ENCODE data around the gene FANK1.
"Not testable (repeated sequence)": the region's sequence is repeated elsewhere in the genome, so short reads cannot be mapped to it uniquely, and the experiment has no call there.

FANK1 gene

DNA sequence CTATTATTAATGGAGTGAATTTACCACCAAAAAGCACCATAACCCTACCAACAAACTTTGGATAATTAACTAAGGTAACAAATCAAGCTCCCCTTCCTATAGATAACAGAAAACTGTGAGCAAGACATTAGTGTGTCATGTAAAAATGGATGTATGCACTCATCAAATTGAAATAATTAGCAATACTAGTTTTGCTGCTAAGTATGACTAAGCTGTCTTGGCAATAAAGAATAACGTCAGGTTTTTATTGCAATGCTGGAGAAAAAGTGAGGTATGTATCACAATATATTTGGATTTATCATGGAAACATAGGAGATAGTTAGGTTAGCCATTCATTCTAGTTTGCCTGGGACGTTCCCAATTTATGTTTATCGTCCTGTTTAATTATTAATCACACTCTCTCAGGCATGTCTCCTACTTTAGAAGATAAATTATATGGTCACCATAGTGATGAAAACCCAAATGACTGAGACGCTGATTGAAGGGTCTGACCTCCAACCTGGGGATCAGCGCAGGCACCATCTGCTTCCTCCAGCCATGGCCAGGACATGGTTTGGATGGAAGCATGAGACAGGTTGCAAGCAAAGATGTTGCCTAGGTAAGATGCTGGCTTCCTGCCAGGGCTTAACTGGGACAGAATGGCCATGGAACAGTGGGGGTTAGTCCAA, 125.6 kb downstream of the FANK1 start:
- DNase-seq (ENCODE audit: low read depth): no peak

GRCh38 chr10:126022841-126023240, 126.5 kb downstream of the FANK1 start:
- no peak for DNase-seq (ENCODE audit: low read depth)

DNA sequence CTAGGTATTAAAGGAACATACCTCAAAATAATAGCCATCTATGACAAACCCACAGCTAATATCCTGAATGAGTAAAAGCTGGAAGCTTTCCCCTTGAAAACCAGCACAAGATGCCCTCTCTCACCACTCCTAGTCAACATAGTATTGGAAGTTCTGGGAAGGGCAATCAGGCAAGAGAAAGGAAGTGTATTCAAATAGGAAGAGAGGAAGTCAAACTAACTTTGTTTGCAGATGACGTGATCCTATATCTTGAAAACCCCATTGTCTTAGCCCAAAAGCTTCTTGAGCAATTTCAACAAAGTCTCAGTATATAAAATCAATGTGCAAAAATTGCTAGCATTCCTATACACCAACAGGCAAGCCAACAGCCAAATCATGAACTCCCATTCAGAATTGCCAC, 131.3 kb downstream of the FANK1 start:
- no peak for DNase-seq (ENCODE audit: low read depth)

DNA sequence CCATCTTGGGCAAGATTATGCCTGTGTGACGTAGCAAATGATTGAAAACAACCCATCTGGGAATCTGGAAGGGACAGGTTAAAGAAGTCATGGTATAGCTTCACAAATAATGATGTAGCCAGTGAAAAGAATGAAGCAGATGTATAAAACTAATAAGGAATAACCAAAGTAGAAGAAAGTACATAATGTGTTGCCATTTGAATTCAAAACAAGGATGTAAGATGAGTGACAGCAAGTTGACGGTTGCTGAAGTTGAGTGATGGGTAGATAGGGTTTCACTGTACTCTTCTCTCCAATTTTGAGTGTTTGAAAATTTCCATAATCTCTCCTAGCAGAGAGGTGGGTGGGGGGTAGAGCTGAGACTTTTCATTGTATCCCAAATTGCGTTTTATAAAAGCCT, 133.6 kb downstream of the FANK1 start:
- DNase-seq (ENCODE audit: low read depth): no peak

DNA sequence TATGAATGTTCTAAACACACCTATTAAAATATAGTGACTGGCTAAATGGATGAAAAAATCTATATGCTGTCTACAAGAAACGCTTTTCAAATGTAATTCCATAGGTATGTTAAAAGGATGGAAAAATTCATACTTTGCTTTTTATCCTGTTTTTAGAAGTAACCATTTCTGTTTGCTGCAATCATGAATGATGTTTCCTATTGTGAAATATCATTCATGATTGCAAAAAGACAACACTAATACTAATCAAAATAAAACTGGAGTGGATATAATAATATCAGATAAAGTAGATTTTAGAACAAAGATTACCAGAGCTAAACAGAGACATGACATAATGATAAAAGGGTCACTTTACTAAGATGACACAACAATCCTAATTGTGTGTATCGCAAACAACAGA, 138.2 kb downstream of the FANK1 start:
- DNase-seq (ENCODE audit: low read depth): no peak

GRCh38 chr10:126036515-126036914, 140.2 kb downstream of the FANK1 start:
- no peak for DNase-seq (ENCODE audit: low read depth)

DNA sequence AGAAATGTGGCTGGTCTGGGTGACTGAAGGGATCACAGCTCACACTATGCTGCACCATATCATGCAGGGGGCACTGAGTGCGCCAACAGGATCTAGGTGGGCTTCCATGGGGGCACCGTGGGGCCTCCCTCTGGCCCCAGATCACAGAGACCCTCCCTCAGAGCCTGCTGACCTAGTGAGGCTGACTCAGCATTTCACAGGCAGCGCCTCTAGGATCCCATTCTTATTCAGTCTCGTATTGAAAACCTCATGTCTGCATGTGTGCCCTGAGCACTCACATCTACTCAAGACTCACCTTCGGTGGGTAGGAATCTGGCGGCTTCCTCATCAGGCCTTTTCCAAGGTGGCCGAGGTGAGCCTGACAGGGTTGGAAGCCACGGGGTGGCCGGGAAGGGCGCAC, 141.6 kb downstream of the FANK1 start:
- no peak for DNase-seq (ENCODE audit: low read depth)

DNA sequence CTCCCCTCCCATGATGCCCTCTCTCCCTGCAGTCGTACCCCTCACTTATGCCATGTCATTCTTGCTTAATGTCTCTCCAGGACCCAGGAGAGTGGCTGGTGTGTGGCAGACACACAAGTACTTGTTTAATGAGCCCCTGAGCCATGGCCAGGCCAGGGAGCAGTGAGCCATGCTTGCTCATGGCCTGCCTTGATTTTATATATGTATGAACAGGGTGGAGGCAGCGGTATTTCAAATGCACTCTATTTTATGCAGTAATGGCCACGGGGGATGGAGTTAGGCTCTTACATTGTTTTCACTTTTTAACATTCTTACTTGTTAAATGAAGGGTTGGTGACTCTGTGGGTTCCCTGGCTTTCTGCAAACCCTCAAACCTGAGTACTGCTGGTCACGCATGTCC, 144.8 kb downstream of the FANK1 start:
- DNase-seq (ENCODE audit: low read depth): no peak

GRCh38 chr10:126041804-126042231, 145.5 kb downstream of the FANK1 start:
- peak; percentile 17 for DNase-seq (ENCODE audit: low read depth)

GRCh38 chr10:126042354-126042753, 146.0 kb downstream of the FANK1 start:
- no peak for DNase-seq (ENCODE audit: low read depth)

DNA sequence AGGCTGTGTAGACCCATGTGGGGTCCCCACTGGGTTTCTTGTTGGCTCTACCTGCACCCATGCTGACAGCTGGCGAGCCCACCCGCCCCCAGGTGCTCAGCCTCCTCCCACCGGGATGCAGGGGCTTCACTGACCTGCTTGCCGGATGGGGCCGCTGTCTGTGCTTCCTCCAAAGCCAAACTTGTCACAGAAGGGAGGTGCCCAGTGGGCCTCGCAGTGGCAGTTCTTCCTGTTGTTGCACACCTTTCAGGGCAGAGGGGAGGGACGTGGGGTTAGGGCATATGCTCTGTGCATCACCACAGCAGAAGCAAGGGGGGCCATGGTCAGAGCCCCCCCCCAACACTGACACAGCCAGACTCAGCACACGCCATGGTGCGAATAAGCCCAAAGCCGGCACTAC, 146.5 kb downstream of the FANK1 start:
- DNase-seq (ENCODE audit: low read depth): no peak

GRCh38 chr10:126043389-126043788, 147.0 kb downstream of the FANK1 start:
- DNase-seq (ENCODE audit: low read depth): no peak

DNA sequence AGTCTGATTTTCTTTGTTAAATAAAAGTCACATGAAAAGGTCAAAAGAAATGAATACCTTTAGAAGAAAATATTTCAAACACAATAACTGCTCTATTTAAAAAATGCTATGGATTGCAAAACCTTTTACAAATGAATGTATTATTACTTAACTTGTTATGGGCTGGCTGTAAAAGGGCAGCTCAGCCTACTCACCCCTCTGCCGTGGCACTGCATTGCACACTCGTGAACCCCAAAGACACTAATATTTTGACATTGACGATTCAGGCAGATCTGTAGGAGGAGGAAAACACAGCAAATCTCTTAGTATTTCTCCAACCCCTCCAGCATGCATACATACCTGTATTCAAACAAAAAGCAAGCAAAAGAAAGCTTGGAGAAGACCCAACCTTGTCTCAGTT, 149.5 kb downstream of the FANK1 start:
- DNase-seq (ENCODE audit: low read depth): no peak

DNA sequence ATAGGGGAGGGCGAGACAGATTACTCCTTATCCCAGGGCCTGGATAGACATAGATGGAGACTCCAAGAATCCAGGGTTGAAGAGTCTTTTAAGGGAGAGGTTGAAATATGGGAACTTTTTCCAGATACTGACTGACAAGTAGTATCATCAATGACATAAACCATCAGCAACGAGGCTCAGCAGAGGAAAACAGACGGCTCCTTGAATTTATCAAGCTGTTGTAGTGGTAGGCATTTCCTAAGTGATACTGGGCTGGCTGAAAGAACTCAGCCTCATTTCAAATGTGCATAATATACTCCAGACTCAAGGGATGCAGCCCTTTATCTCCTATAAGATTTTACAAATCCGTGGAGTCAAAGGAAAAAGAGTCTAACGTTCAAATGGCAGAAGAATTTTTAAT, 150.5 kb downstream of the FANK1 start:
- DNase-seq (ENCODE audit: low read depth): no peak

DNA sequence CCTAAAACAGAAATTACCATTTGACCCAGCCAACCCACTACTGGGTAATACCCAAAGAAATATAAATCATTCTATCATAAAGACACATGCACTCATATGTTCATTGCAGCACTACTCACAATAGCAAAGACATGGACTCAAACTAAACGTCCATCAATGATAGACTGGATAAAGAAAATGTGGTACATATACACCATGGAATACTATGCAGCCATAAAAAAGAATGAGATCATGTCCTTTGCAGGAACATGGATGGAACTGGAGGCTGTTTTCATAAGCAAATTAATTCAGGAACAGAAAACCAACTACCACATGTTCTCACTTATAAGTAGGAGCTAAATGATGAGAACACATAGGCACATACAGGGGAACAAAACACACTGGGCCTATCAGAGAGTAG, 151.4 kb downstream of the FANK1 start:
- not testable (repeated sequence) for DNase-seq (ENCODE audit: low read depth)

DNA sequence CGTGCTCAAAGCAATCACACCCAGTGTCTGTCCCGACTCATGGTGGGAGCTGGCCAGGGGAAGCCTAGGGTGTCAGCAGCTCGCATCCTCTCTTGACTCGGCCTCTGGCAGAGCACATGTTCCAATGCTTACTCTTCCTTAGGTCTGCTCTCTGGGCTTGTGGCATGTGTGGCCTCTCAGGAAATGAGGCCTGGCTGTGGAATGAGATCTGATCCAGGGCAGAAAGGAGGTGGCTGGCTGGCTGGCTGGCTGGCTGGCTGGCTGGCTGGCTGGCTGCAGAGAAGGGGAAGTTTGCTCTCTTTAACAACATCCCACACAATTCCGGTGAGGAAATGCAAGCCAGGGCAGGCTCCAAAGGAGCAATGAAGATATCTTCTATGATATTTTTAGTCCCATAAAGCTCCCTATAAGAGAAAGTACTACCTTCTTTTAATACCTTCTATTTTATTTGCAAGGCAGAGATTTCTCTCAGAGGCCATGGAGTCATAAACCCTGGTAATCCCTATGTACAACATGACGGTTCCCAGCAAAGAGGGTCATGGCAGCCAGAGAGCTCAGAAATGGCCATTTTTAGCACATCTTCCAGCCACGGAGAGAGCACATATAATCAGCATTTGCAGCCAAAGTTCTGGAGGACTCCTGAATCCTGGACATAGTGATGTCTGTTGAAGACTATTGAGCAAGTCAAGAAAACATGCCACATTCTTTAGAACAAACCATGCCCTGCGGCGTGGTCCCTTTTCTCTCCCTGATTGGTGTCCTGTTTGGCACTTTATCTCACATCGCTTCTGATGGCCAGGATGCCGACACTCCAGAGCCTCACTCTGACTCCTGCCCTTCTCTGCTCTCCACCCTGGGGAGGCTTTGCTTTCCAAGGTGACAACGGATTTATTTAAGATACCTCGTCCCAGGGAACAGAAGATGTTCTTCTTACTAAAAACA, 153.7 kb downstream of the FANK1 start:
- peak; percentile 32 for DNase-seq (ENCODE audit: low read depth)

GRCh38 chr10:126052171-126052570, 155.8 kb downstream of the FANK1 start:
- no peak for DNase-seq (ENCODE audit: low read depth)

- no peak for DNase-seq (ENCODE audit: low read depth)
Observed at GRCh38 chr10:126054191-126054590, 157.8 kb downstream of the FANK1 start.

GRCh38 chr10:126057494-126057893, 161.1 kb downstream of the FANK1 start:
- no peak for DNase-seq (ENCODE audit: low read depth)

DNA sequence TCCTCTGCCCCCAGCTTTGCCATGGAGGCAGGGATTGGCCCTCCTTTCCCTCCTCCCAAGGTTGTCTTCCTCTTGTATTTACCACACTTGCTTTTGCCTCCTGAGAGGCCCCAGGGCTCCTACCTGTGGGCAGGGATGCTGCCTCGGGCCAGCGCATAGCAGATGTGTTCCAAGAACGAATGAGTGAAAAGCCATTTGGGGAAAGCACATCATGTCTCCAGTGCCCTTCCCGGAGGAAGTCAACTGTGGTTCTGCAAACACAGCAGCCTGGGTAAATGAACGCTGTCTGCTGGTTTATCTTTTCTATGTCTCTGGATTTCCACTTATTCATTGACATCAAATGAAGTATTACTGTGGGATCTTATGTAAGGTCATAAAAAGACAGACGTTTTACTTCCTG, 161.7 kb downstream of the FANK1 start:
- no peak for DNase-seq (ENCODE audit: low read depth)

DNA sequence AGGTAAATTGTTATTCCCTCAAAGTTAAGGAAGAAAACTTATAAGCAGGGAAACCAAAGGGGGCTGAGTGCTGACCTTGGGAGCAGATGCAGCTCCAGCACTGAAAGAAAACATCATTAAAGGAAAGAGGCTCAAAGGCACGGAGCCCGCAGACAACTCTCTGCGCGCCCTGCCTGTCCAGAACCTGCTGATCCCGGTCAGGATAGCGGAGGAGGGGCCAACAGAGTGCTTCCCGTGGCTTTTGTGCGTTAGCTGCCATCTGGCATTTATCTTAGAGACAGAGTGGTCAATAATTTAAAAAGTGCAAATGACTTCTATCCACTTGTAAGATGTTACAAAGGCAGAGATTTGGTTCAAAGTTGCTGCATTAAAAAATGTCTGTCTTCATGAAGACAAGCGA, 162.1 kb downstream of the FANK1 start:
- no peak for DNase-seq (ENCODE audit: low read depth)
